H1 (cell line): ENCODE measurements around the gene STIMATE. TPM values are rescaled to one million over a fixed set of nuclear protein-coding genes. Genes with fewer than 3 reads are reported as not detected.

Experiments used
- CTCF ChIA-PET: fragments of 300-600 bp; sonication (Branson Sonifier 250); formaldehyde crosslinking; loops from one replicate; lab custom pipeline; 2021; ENCODE audit not compliant: partially characterized antibody; lab: Charles Lee
- POLR2A ChIA-PET: fragments of 300-600 bp; sonication (Branson Sonifier 250); formaldehyde crosslinking; loops from one replicate; lab custom pipeline; 2021; ENCODE audit warnings: inconsistent platforms; ENCODE audit not compliant: partially characterized antibody; lab: Charles Lee
- DNase-seq, 2 experiments: peaks; one replicate each; pipeline versions ENCODE4 v3.0.0 to v3.0.0-alpha.2; 2010 to 2022; ENCODE audit warnings: low spot score in 2 of 2, low read depth in 1 of 2, mixed read lengths in 1 of 2
- FAIRE-seq: peaks from 2 replicates; lab custom pipeline; 2011; peaks lifted over from hg19 to GRCh38; lab: Jason Lieb, UNC
- H2AFZ ChIP-seq: 2 replicates; pipeline ENCODE4 v1.8.1; 2012; ENCODE audit warnings: low read length, inconsistent platforms
- H2AK5ac ChIP-seq: 2 replicates; pipeline ENCODE4 v1.6.1; 2013; ENCODE audit warnings: low read depth, low read length
- H2BK120ac ChIP-seq: replicated peaks from 2 replicates; pipeline ENCODE3; 2013; ENCODE audit warnings: low read depth, low read length, inconsistent platforms
- H2BK12ac ChIP-seq: 2 replicates; pipeline ENCODE4 v1.6.1; 2013; ENCODE audit warnings: low read depth, low read length
- H2BK15ac ChIP-seq: 2 replicates; pipeline ENCODE4 v1.6.1; 2013; ENCODE audit warnings: low read length
- H2BK20ac ChIP-seq: 2 replicates; pipeline ENCODE4 v1.6.1; 2013; ENCODE audit warnings: low read length
- H2BK5ac ChIP-seq: 2 replicates; pipeline ENCODE4 v1.6.1; 2013; ENCODE audit warnings: low read depth, low read length
- H3K14ac ChIP-seq: 2 replicates; pipeline ENCODE4 v1.6.1; 2013; ENCODE audit warnings: inconsistent platforms; ENCODE audit not compliant: insufficient read length
- H3K18ac ChIP-seq: 2 replicates; pipeline ENCODE4 v1.6.1; 2013; ENCODE audit warnings: low read length; ENCODE audit errors: extremely low read depth
- H3K23ac ChIP-seq: 2 replicates; pipeline ENCODE4 v1.6.1; 2013; ENCODE audit warnings: inconsistent platforms; ENCODE audit not compliant: insufficient read length
- H3K23me2 ChIP-seq: 2 replicates; pipeline ENCODE4 v1.6.1; 2013; ENCODE audit warnings: low read depth, low read length
- H3K27ac ChIP-seq: 2 replicates; pipeline ENCODE4 v1.6.1; 2011; ENCODE audit warnings: low read depth, low read length, inconsistent platforms
- H3K27me3 ChIP-seq, 4 experiments: replicated peaks in 1 of 4; 1 replicate in 1 of 4; 2 replicates in 3 of 4; pipeline versions ENCODE4 v1.6.1 to v1.8.1; 2011 to 2013; ENCODE audit warnings: low read length in 3 of 4, mild to moderate bottlenecking in 3 of 4, inconsistent platforms in 2 of 4, mixed read lengths in 2 of 4, moderate library complexity in 1 of 4; ENCODE audit not compliant: control insufficient read depth in 3 of 4, insufficient read depth in 3 of 4; ENCODE audit errors: extremely low read depth in 1 of 4
- H3K36me3 ChIP-seq, 4 experiments: 2 replicates each; pipeline versions ENCODE4 v1.6.1 to v1.8.1; 2011 to 2013; ENCODE audit warnings: mild to moderate bottlenecking in 4 of 4, low read length in 3 of 4, moderate library complexity in 2 of 4, control low read depth in 1 of 4, inconsistent platforms in 1 of 4; ENCODE audit not compliant: insufficient read depth in 4 of 4, control insufficient read depth in 2 of 4
- H3K4ac ChIP-seq: replicated peaks from 2 replicates; pipeline ENCODE3; 2013; ENCODE audit warnings: low read length, low read depth, mixed read lengths, inconsistent platforms; ENCODE audit not compliant: insufficient read length
- H3K4me1 ChIP-seq, 4 experiments: replicated peaks in 1 of 4; 1 replicate in 1 of 4; 2 replicates in 3 of 4; pipeline versions ENCODE4 v1.6.1 to v1.8.1; 2011 to 2013; ENCODE audit warnings: low read length in 3 of 4, inconsistent platforms in 2 of 4, mixed read lengths in 1 of 4; ENCODE audit not compliant: insufficient read depth in 4 of 4, control insufficient read depth in 3 of 4
- H3K4me2 ChIP-seq, 2 experiments: 2 replicates each; pipeline versions ENCODE4 v1.6.1 to v1.8.1; 2011 to 2013; ENCODE audit warnings: low read depth in 2 of 2, low read length in 2 of 2, control low read depth in 1 of 2, inconsistent platforms in 1 of 2, mild to moderate bottlenecking in 1 of 2; ENCODE audit not compliant: insufficient read depth in 1 of 2
- H3K4me3 ChIP-seq, 4 experiments: fragments of 200-600, 300-600 bp in 1 of 4; sonication (generic), shearing (Covaris generic), sonication (Bioruptor Twin) in 1 of 4; 2 replicates each; pipeline versions ENCODE4 v1.5.1 to v1.8.1; 2011 to 2016; ENCODE audit warnings: low read length in 4 of 4, low read depth in 3 of 4, control low read depth in 2 of 4, inconsistent platforms in 2 of 4, mild to moderate bottlenecking in 2 of 4, mixed read lengths in 1 of 4, moderate library complexity in 1 of 4; ENCODE audit not compliant: insufficient read depth in 2 of 4; ENCODE audit errors: extremely low read depth in 1 of 4
- H3K56ac ChIP-seq: replicated peaks from 2 replicates; pipeline ENCODE3; 2013; ENCODE audit warnings: low read depth, mild to moderate bottlenecking, mixed read lengths, low read length, inconsistent platforms; ENCODE audit not compliant: insufficient read length
- H3K79me1 ChIP-seq: 2 replicates; pipeline ENCODE4 v1.6.1; 2013; ENCODE audit warnings: low read depth, low read length, control low read depth
- H3K79me2 ChIP-seq, 2 experiments: 2 replicates each; pipeline versions ENCODE4 v1.6.1 to v1.8.1; 2012 to 2013; ENCODE audit warnings: low read length in 2 of 2, mild to moderate bottlenecking in 2 of 2, inconsistent platforms in 1 of 2; ENCODE audit not compliant: insufficient read depth in 2 of 2, control insufficient read depth in 1 of 2
- H3K9ac ChIP-seq, 4 experiments: replicated peaks in 1 of 4; 1 replicate in 1 of 4; 2 replicates in 3 of 4; pipeline versions ENCODE4 v1.6.1 to v1.8.1; 2011 to 2013; ENCODE audit warnings: low read depth in 3 of 4, low read length in 3 of 4, control low read depth in 2 of 4, mild to moderate bottlenecking in 2 of 4, moderate library complexity in 2 of 4, inconsistent platforms in 1 of 4; ENCODE audit errors: extremely low read depth in 1 of 4
- H3K9me3 ChIP-seq, 2 experiments: 2 replicates each; pipeline versions ENCODE4 v1.6.1 to v1.8.1; 2012 to 2013; ENCODE audit warnings: mild to moderate bottlenecking in 2 of 2, moderate library complexity in 2 of 2, control low read depth in 1 of 2, inconsistent platforms in 1 of 2, low read depth in 1 of 2, low read length in 1 of 2, mixed read lengths in 1 of 2; ENCODE audit not compliant: insufficient read depth in 2 of 2
- H4K20me1 ChIP-seq, 2 experiments: replicated peaks in 1 of 2; 2 replicates each; pipeline versions ENCODE3 to v1.8.1; 2011 to 2013; ENCODE audit warnings: inconsistent platforms in 2 of 2, low read length in 2 of 2, mild to moderate bottlenecking in 1 of 2; ENCODE audit not compliant: insufficient read depth in 2 of 2, control insufficient read depth in 1 of 2
- H4K5ac ChIP-seq: 2 replicates; pipeline ENCODE4 v1.6.1; 2013; ENCODE audit warnings: low read length, low read depth, mixed read lengths, inconsistent platforms; ENCODE audit not compliant: insufficient read length
- H4K8ac ChIP-seq: 2 replicates; pipeline ENCODE4 v1.8.0; 2013; ENCODE audit warnings: mild to moderate bottlenecking, moderate library complexity, low read length, inconsistent platforms; ENCODE audit not compliant: insufficient read depth; ENCODE audit errors: extremely low read depth
- H4K91ac ChIP-seq: replicated peaks from 2 replicates; pipeline ENCODE3; 2013; ENCODE audit warnings: low read length, mixed read lengths, inconsistent platforms; ENCODE audit not compliant: insufficient read length
- CEBPB ChIP-seq: IDR thresholded peaks from 2 replicates; pipeline ENCODE4 v1.6.1; 2012; ENCODE audit warnings: low read depth, low read length
- CTBP2 ChIP-seq: IDR thresholded peaks from 2 replicates; pipeline ENCODE4 v1.7.0; 2011; ENCODE audit warnings: borderline replicate concordance, mild to moderate bottlenecking, moderate library complexity, mixed read lengths, low read length; ENCODE audit not compliant: insufficient read depth, insufficient read length
- EP300 ChIP-seq, 2 experiments: IDR thresholded peaks; 1 replicate in 1 of 2; 2 replicates in 1 of 2; pipeline ENCODE4 v1.6.1; 2011 to 2012; ENCODE audit warnings: low read depth in 2 of 2, low read length in 2 of 2, mild to moderate bottlenecking in 2 of 2, borderline replicate concordance in 1 of 2, inconsistent platforms in 1 of 2, moderate library complexity in 1 of 2
- HDAC6 ChIP-seq: IDR thresholded peaks from one replicate; pipeline ENCODE4 v1.7.1; 2012; ENCODE audit warnings: low read depth, mild to moderate bottlenecking, inconsistent platforms, low read length, moderate library complexity
- JUND ChIP-seq: IDR thresholded peaks from 2 replicates; pipeline ENCODE4 v1.6.1; 2011; ENCODE audit warnings: mild to moderate bottlenecking, improper control_type of control experiment, low read length
- NANOG ChIP-seq: IDR thresholded peaks from 2 replicates; pipeline ENCODE4 v1.6.1; 2011; ENCODE audit warnings: low read length, low read depth, mild to moderate bottlenecking, inconsistent platforms; ENCODE audit not compliant: insufficient read depth, poor library complexity, severe bottlenecking
- POLR2AphosphoS5 ChIP-seq: IDR thresholded peaks from 2 replicates; pipeline ENCODE4 v1.6.1; 2011; ENCODE audit warnings: low read depth, low read length
- SIRT6 ChIP-seq: IDR thresholded peaks from one replicate; pipeline ENCODE4 v1.7.1; 2012; ENCODE audit warnings: low read length, inconsistent platforms
- SP4 ChIP-seq: IDR thresholded peaks from 2 replicates; pipeline ENCODE4 v1.6.1; 2012; ENCODE audit warnings: low read length, inconsistent platforms
- SUZ12 ChIP-seq: fragments of 200-600 bp; sonication (generic); IDR thresholded peaks from 2 replicates; pipeline ENCODE4 v1.6.1; 2012; ENCODE audit warnings: mild to moderate bottlenecking, inconsistent platforms, low read length, moderate library complexity, mixed read lengths
- TAF1 ChIP-seq: IDR thresholded peaks from 2 replicates; pipeline ENCODE4 v1.6.1; 2011; ENCODE audit warnings: mild to moderate bottlenecking, low read depth, low read length
- TBP ChIP-seq: IDR thresholded peaks from 2 replicates; pipeline ENCODE4 v1.6.1; 2011; ENCODE audit warnings: low read depth, low read length, improper control_type of control experiment
- WGBS, 2 experiments: shearing (Covaris generic) in 1 of 2; methylation state at CpG; one replicate each; pipeline versions ENCODE4 v1.1.6 to v1.1.7; 2013 to 2015; ENCODE audit warnings: low lambda C conversion rate in 2 of 2, mixed read lengths in 2 of 2, inconsistent platforms in 1 of 2, low coverage in 1 of 2, missing lambda C conversion rate in 1 of 2; ENCODE audit not compliant: insufficient replicate concordance in 2 of 2, insufficient coverage in 1 of 2, insufficient read length in 1 of 2; ENCODE audit errors: extremely low coverage in 1 of 2, missing lambda C conversion rate in 1 of 2; 5-methylcytosine and 5-hydroxymethylcytosine counted together
- polyA plus RNA-seq, 7 experiments: library from polyadenylated mRNA; depleted of rRNA in 3 of 7; stranded (reverse) in 5 of 7; unstranded in 2 of 7; fragments of >200 nt in 5 of 7; fragments of 200-250 nt in 2 of 7; gene quantifications; 1 replicate in 5 of 7; 2 replicates in 1 of 7; 4 replicates in 1 of 7; pipeline versions ENCODE4 v1.2.1 to v1.2.3, GENCODE V29; 2011 to 2013; ENCODE audit warnings: missing spikeins in 2 of 7, mixed read lengths in 2 of 7
- total RNA-seq: library from RNA; stranded (reverse); fragmentation: NEBNext Ultra II Directional; extraction: Animal tissue kit (Norgen Biotek cat#: 25700); gene quantifications from 2 replicates; pipeline ENCODE4 v1.2.1, GENCODE V29; 2021

Gene STIMATE
- total and polyA plus RNA-seq, 2 of the 8 experiments (the other 6 are each of a cell fraction or from before 2014, with no cell fraction given) = 17.5 to 22.1 TPM

DNA sequence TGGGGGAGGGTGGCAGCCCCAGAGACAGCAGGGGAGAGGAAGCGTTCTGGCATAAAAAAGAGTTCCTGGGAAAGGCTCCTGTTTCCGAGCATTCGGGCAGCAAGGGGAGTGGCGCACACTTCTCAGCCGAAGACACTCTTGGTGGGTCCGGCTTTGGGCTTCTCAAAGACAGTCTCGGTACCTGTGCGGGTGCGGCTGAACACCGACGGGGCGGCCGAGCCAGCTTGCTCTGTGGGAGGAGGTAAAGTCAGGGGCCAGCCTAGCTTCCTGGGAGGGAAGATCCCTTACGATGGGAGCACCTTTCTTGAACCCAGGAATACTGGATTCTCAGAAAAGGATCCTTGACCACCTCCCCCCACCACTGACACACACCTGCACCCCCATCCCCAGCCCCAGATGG, 64.1 kb downstream of the STIMATE start:
- H4K91ac ChIP-seq = no peak overlapping the region
- ChIA-PET POLR2A (no interaction called here), CTCF (interaction anchor here (0.6 to 6.5 kb wide), 4 partner anchors 11 to 101 kb away, joined by 3 to 73 read pairs (median 14); no protein-coding TSS in a partner anchor)
- peaks cover 0 to 2% of the 10 kb centered on the region in 2 experiments for H4K20me1 ChIP-seq
- no peaks in the 10 kb centered on the region for H3K79me1 ChIP-seq
- no peaks in the 10 kb centered on the region for H3K9me3 ChIP-seq
- H3K23me2 ChIP-seq = no peaks in the 10 kb centered on the region
- H2BK120ac ChIP-seq = no peak overlapping the region
- no peak overlapping the region for H3K18ac ChIP-seq
- H4K5ac ChIP-seq = no peak overlapping the region
- H3K4me3 ChIP-seq = no peak overlapping the region
- DNase-seq (no peak), FAIRE-seq (no peak)
- H3K36me3 ChIP-seq = no peaks in the 10 kb centered on the region; a peak in 2 of 8 replicates
- no peak overlapping the region for H3K14ac ChIP-seq
- H2AK5ac ChIP-seq = no peak overlapping the region
- no peak overlapping the region for H3K23ac ChIP-seq
- H2BK5ac ChIP-seq = no peak overlapping the region
- H3K9ac ChIP-seq = no peak overlapping the region
- 90% methylated on average over 13 of the region's 14 CpGs; no CpG with 5 or more reads in 1 of the 2 experiments for WGBS, 2 experiments
- no peak overlapping the region for H3K4ac ChIP-seq
- no peak overlapping the region for H2BK12ac ChIP-seq
- no peak overlapping the region for H3K56ac ChIP-seq
- TF ChIP-seq HDAC6 (no peak), EP300 (IDR thresholded peaks at IDR 0.05; ENCODE audit: borderline replicate concordance in 1 of 2, low read depth in 2 of 2, low read length in 2 of 2) (no peak), SIRT6 (no peak), CTBP2 (no peak), TBP (no peak), SP4 (no peak), NANOG (no peak), CEBPB (no peak), POLR2AphosphoS5 (no peak), SUZ12 (no peak), TAF1 (no peak), JUND (no peak)
- H3K4me2 ChIP-seq = no peak overlapping the region
- no peak overlapping the region for H2AFZ ChIP-seq
- H3K79me2 ChIP-seq = no peaks in the 10 kb centered on the region
- no peak overlapping the region for H2BK20ac ChIP-seq
- no peak overlapping the region for H3K27ac ChIP-seq
- no peak overlapping the region for H2BK15ac ChIP-seq
- H3K27me3 ChIP-seq = no peaks in the 10 kb centered on the region
- peaks cover 0 to 10% (median 2%) of the 10 kb centered on the region in 4 experiments; a peak in 3 of 7 replicates for H3K4me1 ChIP-seq
- no peak overlapping the region for H4K8ac ChIP-seq
